Inflammatory macrophage treated with lipopolysaccharide for 4 hours (primary cell): ENCODE results near the gene STMP1.
"Not testable (repeated sequence)": the region's sequence is repeated elsewhere in the genome, so short reads cannot be mapped to it uniquely, and the experiment has no call there.

Experiments used
- DNase-seq: peaks from one replicate; pipeline ENCODE4 v3.0.0-alpha.2; 2020

Gene STMP1

DNA sequence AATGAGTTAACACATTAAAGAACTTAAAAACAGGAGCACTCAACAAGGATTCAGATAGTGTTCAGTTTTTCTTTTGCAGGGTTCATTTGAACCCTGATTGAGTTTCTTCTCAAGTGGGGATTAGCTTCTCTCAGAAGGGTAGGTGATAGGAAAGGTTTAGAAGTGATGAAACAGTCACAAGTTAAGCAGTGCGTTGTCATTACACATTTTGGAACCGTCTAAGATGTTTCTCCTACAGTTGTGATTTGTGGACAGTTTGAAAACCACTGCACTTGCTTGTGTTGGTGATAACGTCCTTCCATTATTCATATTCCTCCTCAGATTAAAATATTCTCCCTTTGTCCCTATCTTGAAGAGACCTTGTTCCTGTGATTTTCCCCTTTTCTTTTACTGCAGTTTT lies 2.7 kb downstream of the STMP1 start:
- DNase-seq = no peak

DNA sequence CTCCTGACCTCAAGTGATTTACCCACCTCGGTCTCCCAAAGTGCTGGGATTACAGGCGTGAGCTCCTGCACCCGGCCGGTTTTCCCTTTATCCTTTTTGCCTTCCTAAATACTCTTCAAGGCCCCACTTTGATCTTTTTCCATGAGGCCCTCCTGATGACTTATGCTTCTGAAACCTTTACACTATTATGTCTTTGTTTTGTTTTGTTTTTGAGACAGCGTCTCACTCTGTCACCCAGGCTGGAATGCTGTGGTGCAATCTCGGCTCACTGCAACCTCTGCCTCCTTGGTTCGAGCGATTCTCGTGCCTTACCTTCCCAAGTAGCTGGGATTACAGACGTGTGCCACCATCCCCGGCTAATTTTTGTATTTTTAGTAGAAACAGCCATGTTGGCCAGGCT lies 3.8 kb downstream of the STMP1 start:
- DNase-seq = no peak

DNA sequence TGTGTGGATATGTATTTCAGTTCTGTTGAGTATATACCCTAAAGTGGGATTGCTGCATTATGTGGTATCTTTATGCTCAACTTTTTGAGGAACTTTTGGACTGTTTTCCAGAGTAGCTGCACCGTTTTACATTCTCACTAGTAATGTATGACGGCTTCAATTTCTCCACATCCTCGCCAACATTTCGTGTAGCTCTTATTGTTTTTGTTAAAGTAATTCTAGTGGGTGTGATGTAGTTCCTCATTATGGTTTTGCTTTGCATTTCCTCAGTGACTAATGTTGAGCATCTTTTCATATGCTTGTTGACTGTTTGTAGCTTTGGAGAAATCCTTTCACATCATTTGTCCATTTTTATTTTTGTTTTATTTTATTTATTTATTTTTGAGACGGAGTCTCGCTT lies 4.5 kb downstream of the STMP1 start:
- DNase-seq = peak; percentile 93

DNA sequence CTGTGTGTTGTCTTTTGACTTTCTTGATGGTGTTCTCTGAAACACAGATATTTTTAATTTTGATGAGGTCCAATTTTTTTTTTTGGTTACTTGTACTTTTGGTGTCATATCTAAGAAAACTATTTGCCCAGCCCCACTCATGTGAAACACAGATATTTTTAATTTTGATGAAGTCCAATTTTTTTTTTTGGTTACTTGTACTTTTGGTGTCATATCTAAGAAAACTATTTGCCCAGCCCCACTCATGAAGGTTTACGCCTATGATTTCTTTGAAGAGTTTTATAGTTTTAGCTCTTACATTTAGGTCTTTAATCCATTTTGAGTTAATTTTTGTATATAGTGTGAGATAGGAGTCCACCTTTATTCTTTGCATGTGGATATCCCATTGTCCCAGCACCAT lies 5.3 kb downstream of the STMP1 start:
- not testable (repeated sequence) for DNase-seq

DNA sequence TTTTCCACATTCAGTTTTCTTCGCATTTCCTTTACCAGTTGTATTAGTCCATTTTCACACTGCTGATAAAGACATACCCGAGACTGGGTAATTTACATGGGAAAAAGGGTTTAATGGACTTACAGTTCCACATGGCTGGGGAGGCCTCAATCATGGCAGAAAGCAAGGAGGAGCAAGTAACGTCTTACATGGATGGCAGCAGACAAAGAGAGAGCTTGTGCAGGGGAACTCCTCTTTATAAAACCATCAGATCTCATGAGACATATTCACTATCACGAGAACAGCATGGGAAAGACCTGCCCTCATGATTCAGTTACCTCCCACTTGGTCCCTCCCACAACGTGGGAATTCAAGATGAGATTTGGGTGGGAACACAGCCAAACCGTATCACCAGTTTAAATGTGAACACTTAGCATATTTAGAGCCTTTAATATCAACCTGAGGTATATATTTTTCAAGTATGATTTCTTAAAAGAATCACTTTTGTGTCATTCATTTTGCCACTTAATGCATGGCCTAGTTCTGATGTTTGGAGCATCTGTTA lies 6.6 kb downstream of the STMP1 start:
- DNase-seq = not testable (repeated sequence)

DNA sequence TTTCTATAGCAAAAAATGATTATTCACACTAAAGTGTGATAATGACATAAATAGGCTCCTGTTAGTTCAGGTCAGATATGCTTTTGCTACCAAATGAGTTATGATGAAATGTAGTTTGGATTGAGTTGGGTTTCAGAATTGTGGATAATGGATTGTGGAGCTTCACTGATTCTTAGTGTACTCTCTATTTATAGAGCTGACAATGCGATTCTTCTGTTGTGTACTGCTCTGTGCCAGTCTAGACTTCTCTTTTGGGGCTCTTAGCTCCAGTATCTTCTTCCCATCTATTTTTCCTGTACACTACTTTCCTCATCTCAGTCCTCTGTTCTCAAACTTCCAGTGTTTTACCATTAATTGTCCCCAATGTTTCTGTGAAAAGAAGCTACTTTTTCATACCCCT lies 7.5 kb downstream of the STMP1 start:
- DNase-seq = no peak

DNA sequence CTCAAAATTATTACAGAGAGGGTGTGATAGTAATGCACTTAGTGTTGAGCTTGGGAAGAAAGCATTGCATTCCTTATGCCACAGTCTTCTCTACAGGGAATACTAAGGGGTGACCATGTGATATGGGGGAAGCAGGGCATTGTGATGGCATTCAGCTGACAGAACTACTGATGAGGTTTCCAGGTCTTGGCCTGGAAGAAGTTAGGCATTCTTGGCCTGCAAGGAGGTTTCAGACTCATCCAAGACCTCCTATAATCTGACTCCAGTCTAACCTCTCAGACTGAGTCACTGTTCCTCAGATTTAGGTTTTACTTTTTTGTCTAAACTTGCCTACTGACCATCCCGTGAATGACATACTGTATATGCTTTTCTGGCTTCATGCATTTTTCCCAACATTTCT lies 7.9 kb downstream of the STMP1 start:
- no peak for DNase-seq

DNA sequence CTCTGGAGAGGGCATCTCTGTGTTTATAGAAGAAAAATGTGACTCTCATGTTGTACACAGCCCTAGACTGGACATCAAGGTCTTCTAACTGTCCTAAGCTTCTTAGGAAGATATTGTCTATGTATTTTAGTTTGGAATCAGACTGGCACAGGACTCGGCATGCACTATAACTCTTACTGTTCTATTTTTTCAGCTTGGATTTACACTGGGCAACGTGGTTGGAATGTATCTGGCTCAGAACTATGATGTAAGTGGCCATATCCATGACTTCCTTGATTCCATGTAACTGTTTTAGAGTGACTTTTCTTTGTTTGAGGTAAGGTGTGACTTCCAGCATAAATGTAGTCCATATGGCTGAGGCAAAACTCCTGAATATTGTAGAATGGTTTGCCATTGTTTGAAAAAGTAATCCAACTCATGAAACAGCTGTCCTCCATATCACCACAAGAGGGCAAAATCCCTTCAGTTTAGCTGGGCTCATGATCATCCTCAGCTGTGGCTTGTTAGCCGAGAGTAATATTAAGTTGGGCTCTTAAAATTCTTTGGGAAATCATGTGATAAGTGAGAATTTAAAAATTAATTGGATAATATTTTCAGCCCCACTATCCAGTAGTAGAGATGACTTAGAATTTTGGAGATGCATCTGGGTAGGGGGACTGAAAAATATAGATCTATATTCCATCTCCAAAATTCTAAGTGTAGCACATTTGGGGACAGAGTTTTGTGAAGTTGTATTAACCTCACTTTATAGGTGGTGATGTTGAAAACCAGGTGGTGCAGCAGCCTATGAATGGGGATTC lies 10.4 kb downstream of the STMP1 start:
- peak; percentile 45 for DNase-seq

DNA sequence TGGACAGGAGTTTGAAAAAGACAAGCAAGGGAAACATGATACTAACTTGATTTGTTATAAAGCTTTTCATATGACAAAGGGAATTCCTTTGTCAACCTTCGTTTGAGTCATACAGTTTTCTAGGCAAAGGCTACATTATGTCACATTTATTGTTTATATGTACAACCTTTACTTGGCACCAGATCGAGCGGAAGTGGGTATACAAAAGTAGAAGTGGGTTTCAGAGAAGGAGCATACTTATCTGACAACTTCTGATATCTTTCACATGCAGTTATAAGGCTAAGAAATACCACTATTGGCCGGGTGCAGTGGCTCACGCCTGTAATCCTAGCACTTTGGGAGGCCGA lies 11.0 kb downstream of the STMP1 start:
- no peak for DNase-seq

DNA sequence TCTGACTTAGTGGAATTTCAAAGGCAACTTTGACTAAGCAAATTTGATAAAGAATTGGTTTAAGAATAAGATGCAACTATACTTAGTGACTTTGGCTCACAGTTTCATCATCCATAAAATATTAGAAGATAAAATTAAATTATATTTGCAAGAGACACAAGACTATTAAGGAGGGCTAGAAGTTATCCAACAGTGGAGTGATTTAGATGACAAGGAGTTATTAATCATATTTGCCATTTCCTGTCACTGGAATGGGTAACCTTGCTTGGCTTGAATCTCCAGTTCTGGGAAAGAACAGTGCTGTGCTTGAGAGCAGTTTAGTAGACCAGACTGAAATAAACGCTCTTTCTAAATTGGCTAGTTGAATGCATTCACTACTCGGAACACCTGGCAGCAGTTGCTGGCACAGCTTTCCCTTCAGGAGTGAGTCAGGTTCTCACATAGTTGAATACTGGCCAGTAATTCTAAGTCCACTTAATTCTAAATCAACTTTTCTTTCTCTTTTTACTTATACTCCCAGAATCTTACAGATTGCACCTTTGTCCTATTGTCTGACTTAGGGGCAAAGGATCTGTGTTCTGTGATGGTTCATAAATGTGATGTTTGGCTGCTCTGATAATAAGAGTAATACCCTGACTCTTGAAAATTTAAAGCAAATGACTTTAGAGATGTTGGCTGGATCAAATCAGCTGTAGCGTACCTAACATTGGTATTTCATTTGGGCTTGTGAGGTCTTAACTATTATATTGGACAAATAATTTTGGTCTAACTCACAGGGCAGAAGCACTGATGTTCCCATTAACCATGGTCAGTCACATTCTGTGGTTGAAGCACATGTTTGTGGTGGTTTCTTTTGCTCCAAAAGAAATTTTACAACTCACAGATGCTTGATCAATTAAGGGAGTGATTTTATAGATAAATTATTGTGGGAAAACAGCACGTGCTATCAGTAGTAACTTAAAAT lies 16.6 kb downstream of the STMP1 start:
- DNase-seq = no peak

DNA sequence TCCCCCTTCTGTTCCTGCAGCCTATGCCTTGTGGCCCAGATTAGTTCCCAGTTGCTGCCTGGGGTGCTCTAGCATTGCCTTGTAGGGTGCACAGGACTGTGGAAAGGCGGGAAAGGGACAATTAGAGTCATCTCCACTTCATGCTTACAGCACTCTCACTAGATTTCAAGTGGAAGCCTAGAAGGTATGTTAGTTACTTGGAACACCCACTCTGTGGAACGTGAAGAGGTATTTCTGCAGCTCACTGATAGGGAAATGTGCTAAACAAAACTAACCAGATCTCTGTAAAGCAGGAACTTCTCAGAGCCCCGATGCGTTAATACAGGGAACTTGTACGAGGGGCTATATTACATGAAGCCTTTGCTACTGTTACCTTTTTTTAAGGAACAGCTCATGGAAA lies 19.4 kb downstream of the STMP1 start:
- no peak for DNase-seq

DNA sequence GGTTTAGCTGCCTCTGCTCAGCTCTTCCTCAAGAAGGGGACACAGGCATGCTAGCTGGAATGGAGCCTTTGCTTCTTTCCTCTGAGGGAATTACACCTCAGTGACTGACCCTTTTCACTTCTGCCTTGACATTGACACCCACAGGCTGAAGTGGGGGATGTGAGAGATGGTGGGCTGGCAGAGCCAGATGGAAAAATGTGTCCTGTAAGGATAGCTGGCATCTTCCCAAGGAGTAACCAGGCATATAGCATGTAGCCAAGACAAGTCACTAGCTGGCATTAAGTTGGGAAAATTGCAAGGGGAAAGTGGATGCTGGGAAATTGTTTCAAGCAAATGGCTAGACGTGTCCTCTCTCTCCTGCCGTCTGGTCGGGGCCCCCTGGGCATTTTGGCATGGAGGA lies 19.9 kb downstream of the STMP1 start:
- no peak for DNase-seq

DNA sequence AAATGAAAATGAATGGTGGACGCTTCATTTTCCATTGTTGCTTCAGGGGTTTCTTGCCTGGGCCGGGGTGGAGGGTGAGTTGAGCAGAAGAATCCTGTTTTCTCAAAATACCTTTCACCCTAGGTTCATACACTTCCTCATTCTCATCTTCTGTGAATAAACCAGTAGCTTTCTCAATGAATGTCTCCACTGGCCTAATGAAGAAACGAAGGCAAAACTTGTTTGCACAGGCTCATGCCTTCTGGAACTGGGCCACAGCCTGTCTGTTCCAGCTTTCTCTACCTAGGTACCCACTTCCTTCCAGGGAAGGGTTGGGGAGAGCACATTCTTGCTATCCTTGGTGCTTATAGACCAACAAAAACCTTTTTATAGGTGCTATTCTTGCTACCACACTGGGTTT lies 21.3 kb downstream of the STMP1 start:
- DNase-seq = no peak

DNA sequence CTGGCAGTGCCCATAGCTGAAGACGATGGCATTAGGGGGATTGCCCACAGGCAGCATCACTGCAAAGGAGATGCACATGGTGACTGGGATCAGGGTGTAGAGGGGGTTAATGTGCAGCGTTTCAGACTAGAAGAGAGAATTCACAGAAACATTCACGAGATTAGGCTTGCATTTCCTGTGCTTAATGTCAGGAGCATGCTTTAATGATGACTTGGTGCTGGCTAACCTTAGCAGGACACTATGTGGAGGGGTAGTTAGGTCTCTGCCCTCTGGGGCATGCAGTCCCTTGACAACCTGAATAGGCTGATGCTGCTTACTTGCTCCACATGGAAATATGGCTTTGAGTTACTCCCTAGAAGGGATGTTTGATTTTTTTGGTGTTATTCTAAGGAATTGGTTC lies 21.8 kb downstream of the STMP1 start:
- no peak for DNase-seq

DNA sequence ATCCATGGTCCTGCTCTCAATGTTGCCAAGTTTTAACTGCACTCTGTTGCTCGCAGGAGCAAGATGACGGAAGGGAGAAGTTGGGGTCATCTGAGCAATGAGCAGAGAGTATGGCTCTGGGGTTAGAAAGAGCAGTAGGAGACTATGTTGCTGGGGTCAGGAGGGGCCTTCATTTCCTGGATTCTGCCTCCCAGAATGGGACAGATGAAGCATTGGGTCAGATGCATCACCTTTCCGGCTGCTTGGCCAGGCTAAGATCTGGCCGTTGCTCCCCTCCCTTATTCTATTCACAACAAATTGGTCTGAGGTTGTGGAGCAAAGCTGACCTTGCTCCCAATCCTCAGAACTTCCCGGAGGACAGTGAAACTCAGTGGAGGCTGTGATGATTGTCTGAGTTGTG lies 22.4 kb downstream of the STMP1 start:
- DNase-seq = no peak

DNA sequence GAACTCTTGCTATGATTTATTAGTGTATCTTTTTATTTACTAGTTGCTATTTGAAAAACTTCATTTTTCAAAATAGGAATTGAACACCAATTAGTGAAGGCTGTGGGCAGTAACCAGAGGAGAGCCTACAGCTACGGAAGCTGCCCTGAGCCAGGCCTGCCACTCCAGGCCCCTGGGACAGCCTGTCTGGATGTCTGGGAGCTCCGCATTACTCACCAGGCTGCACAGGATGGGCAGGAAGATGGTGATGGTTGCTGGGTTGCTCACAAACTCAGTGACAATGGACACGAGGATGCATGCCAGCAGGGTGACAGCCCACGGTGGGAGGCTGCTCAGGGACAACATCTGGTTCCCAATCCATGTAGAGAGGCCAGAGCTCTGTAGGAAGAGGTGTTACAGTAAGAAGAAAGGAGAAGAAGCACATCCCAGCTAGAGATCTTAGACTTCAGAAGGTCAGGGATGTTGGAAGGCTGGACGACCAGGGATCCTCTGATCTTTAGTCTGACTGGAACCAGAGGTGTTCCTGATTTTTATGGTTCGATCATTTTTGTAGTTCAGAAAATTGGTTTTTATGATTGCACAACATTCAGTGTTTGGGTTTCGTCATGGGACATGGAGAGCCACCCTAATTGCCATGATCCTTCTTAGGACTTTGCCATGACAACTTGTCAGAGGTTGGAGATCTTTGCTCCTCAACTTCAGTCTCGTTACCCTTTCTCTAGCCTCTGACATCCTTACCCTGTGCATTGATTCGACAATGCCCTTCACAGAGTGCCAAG lies 23.2 kb downstream of the STMP1 start:
- DNase-seq = no peak

DNA sequence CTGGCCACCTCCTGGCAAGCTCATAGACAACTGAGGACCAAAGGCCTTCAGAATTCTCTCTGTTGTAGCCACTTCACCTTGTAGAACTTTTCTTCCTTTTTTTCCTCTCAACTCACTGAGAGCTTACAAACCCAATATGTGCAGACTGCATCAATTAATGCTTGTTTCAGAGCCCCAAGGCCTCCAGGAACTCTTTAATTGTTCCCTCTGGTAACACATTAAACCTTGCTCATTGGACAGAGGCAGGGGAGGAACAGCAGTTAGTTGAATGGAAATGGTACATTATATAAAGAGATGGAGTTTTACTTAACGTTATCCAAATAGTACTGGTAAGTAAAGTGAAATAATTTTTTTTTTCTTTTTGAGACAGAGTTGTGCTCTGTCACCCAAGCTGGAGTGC lies 25.2 kb downstream of the STMP1 start:
- DNase-seq = no peak

DNA sequence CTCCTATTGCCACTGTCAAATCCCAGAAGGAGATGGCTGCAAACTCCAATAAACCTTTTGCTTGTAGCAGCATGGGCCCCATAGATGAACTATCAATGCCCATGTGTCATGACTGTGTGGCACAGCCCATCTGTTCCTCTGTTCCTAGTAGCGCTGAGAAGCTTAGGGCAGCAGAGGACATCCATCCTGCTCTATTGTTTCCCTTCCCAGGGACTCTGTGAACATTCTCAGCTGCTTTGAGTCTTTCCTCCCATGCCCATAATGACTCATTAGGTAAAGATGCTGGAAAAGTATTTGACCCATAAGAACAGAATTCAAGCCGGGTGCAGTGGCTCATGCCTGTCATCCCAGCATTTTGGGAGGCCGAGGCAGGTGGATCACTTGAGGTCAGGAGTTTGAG lies 28.3 kb downstream of the STMP1 start:
- DNase-seq = no peak

DNA sequence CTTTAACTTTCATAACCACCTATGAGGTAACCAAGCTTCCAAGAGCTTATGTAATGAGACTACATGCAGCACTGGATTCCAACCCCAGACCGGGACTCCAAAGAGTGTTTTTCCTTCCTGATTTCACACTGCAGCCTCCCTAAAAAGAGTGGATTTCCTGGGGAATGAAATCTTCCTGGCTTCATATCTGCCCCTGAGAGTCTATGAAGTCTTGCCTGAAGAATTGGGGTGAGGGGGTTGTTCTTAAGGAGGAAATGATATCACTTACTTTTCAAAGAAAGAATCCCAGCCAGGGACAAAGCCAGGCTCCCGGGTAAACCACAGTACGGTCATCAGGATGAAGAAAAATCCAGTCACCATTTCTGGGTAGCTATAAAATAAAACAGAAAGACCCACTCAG lies 29.7 kb downstream of the STMP1 start:
- DNase-seq = peak; percentile 15

DNA sequence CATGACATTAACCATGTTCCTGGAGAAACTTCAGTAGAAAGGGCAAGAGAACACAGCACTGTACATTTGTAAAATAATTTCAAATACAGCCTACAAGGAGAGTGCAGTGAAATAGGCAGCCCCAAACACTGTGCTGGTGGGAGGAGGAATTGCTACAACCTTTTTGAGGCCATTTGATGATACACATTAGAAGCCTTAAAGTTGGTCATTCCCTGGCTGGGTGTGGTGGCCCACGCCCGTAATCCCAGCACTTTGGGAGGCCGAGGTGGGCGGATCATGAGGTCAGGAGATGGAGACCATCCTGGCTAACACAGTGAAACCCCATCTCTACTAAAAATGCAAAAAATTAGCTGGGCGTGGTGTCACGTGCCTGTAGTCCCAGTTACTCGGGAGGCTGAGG lies 30.3 kb downstream of the STMP1 start:
- DNase-seq = not testable (repeated sequence)

DNA sequence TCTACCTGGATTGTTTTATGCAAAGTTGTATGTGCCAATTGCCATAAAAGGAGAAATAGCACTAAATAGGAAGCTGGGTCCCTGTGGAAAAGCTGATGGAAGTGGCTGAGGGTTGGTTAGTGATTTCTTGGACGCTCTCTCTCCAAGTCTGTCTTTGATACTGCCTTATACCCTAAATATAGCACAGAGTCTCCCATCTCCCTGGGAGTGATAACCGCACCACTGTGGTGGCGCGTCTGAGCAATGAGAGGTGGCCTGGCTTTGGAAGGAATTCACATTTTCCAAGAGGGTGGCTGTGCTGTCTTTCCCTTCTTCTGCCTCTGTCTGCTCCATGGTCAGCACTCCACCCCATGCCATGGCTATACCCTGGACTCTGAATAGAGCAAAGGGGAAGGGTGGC lies 31.2 kb downstream of the STMP1 start:
- DNase-seq = no peak

DNA sequence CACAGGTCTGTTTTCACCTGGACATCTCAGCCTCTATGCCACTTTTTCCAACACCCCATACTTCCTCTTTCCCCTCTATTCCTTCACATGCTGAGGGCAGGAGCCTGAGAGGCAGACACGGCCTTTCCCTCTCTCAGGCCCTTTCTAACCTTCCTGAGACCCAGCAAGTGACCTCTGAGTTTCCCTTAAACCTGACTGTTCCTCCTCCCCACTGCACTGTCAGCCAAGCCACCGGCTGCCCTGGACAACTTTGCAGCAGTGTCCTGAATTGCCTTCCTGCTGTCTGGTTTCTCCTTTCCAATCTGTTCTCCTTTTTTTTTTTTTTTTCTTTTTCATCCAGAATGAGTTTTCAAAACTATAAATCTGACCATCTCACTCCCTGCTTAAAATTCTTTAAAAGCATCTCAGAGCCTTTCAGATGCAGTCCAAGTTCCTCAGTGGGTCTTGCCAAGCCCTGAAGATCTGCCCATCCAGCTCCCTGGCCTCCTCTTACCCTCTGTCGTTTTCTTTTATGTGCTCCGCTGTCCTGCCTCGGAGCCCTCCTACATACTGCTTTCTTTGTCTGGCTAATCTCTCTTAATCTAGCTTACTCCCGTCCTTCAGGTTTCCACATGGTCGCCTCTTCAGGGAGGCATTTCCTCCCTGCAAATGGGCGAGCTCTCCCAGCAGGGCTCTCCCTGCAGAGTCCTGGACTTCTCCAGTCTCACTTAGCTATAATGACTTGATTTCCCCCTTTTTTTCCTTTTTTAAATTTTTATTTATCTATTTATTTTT lies 35.1 kb downstream of the STMP1 start:
- no peak for DNase-seq
